B cell (primary cell): ENCODE results near the gene GALK1. TPM values are rescaled to one million over a fixed set of nuclear protein-coding genes. Genes with fewer than 3 reads are reported as not detected.
A peak's percentile ranks its signal among the peaks of the same experiment; 100 is the strongest.

Source experiments
- ATAC-seq: fragments of 200-7000 bp; cut with Tn5 transposase; one replicate; pipeline ENCODE4 v1.10.0; 2021; ENCODE audit warnings: low read depth, mild to moderate bottlenecking, moderate number of reproducible peaks, moderate library complexity
- CTCF ChIA-PET: fragments of 350-600 bp; sonication (Branson Sonifier 250); formaldehyde crosslinking; loops from one replicate; lab custom pipeline; 2021; ENCODE audit warnings: antibody characterized with exemption, inconsistent platforms; lab: Charles Lee
- POLR2A ChIA-PET: fragments of 350-600 bp; sonication (Branson Sonifier 250); formaldehyde crosslinking; loops from one replicate; lab custom pipeline; 2021; ENCODE audit warnings: antibody characterized with exemption; lab: Charles Lee
- DNase-seq: peaks from one replicate; pipeline ENCODE4 v3.0.0; 2013
- H2AFZ ChIP-seq: 2 replicates; pipeline ENCODE4 v1.6.1; 2012; ENCODE audit warnings: mild to moderate bottlenecking, low read depth, low read length; ENCODE audit not compliant: insufficient read depth, poor library complexity, severe bottlenecking
- H3K27ac ChIP-seq, 2 donors: 1 replicate in 1 of 2; 2 replicates in 1 of 2; pipeline ENCODE4 v1.5.1; 2012 to 2013; ENCODE audit warnings: low read length in 2 of 2, mild to moderate bottlenecking in 2 of 2, moderate library complexity in 1 of 2
- H3K27me3 ChIP-seq, 4 experiments: fragments of 200-600 bp in 1 of 4; sonication (generic) in 1 of 4; replicated peaks in 1 of 4; 1 replicate in 2 of 4; 2 replicates in 2 of 4; pipeline versions ENCODE4 v1.6.1 to v1.7.0; 2013 to 2016; ENCODE audit warnings: low read length in 3 of 4, mild to moderate bottlenecking in 2 of 4, mixed read lengths in 1 of 4, moderate library complexity in 1 of 4; ENCODE audit not compliant: insufficient read depth in 4 of 4, control insufficient read depth in 3 of 4; ENCODE audit errors: control extremely low read depth in 1 of 4
- H3K36me3 ChIP-seq, 2 experiments: replicated peaks in 1 of 2; 1 replicate in 1 of 2; 2 replicates in 1 of 2; pipeline versions ENCODE4 v1.6.1 to v1.7.1; 2013; ENCODE audit warnings: low read length in 1 of 2; ENCODE audit not compliant: insufficient read depth in 2 of 2, control insufficient read depth in 1 of 2; ENCODE audit errors: control extremely low read depth in 1 of 2, extremely low read depth in 1 of 2
- H3K4me1 ChIP-seq, 2 donors: fragments of 200-600 bp in 1 of 2; sonication (generic) in 1 of 2; 1 replicate in 1 of 2; 2 replicates in 1 of 2; pipeline versions ENCODE4 v1.5.1 to v1.6.1; 2013 to 2017; ENCODE audit warnings: low read length in 2 of 2; ENCODE audit not compliant: control insufficient read depth in 2 of 2, insufficient read depth in 2 of 2
- H3K4me2 ChIP-seq: replicated peaks from 2 replicates; pipeline ENCODE3; 2012; ENCODE audit warnings: mild to moderate bottlenecking, low read depth, low read length; ENCODE audit not compliant: poor library complexity, severe bottlenecking
- H3K4me3 ChIP-seq, 5 experiments: fragments of 200-600 bp in 1 of 5; sonication (generic) in 1 of 5; 1 replicate in 3 of 5; 2 replicates in 2 of 5; pipeline versions ENCODE4 v1.5.1 to v1.7.0; 2011 to 2016; ENCODE audit warnings: low read length in 4 of 5, mild to moderate bottlenecking in 4 of 5, low read depth in 2 of 5, control low read depth in 1 of 5, moderate library complexity in 1 of 5; ENCODE audit not compliant: insufficient read depth in 1 of 5; ENCODE audit errors: control extremely low read depth in 1 of 5, extremely low read depth in 1 of 5
- H3K79me2 ChIP-seq: fragments of 200-600 bp; sonication (generic); one replicate; pipeline ENCODE4 v1.6.0; 2016; ENCODE audit warnings: low read length; ENCODE audit not compliant: control insufficient read depth, insufficient read depth
- H3K9ac ChIP-seq: fragments of 200-600 bp; sonication (generic); 2 replicates; pipeline ENCODE4 v1.6.1; 2017; ENCODE audit warnings: mild to moderate bottlenecking, low read length, moderate library complexity
- H3K9me3 ChIP-seq, 3 donors: one replicate each; pipeline versions ENCODE4 v1.6.1 to v1.7.1; 2013; ENCODE audit warnings: low read length in 2 of 3; ENCODE audit not compliant: control insufficient read depth in 2 of 3, insufficient read depth in 1 of 3; ENCODE audit errors: control extremely low read depth in 1 of 3
- H4K20me1 ChIP-seq: 2 replicates; pipeline ENCODE4 v1.6.0; 2012; ENCODE audit warnings: mild to moderate bottlenecking, low read length; ENCODE audit not compliant: insufficient read depth, control insufficient read depth, poor library complexity, severe bottlenecking
- H3K27ac Mint-ChIP-seq: one replicate; pipeline ENCODE4 v1.8.0; 2021; ENCODE audit warnings: mixed read lengths
- H3K27me3 Mint-ChIP-seq: one replicate; pipeline ENCODE4 v1.8.0; 2021; ENCODE audit warnings: mixed read lengths
- H3K4me1 Mint-ChIP-seq: one replicate; pipeline ENCODE4 v1.8.0; 2021; ENCODE audit warnings: mixed read lengths
- H3K4me3 Mint-ChIP-seq: one replicate; pipeline ENCODE4 v1.8.0; 2021; ENCODE audit warnings: mixed read lengths
- H3K9me3 Mint-ChIP-seq: one replicate; pipeline ENCODE4 v1.8.0; 2022; ENCODE audit warnings: mixed read lengths; ENCODE audit not compliant: insufficient read depth
- CTCF ChIP-seq: fragments of 200-600 bp; IDR thresholded peaks from one replicate; pipeline ENCODE4 v1.8.0; 2022; ENCODE audit warnings: antibody characterized with exemption, mild to moderate bottlenecking
- EZH2 ChIP-seq: IDR thresholded peaks from 2 replicates; pipeline ENCODE4 v1.6.1; 2012; ENCODE audit warnings: borderline replicate concordance, low read depth, mild to moderate bottlenecking, moderate library complexity, low read length; ENCODE audit not compliant: insufficient read depth, poor library complexity, severe bottlenecking
- WGBS: methylation state at CpG from one replicate; pipeline ENCODE4 v1.1.5; 2013; ENCODE audit warnings: missing lambda C conversion rate; ENCODE audit not compliant: insufficient coverage; 5-methylcytosine and 5-hydroxymethylcytosine counted together
- intact Hi-C: fragments of 100-400 bp; cut with micrococcal nuclease; formaldehyde crosslinking; loops from one replicate; pipeline ENCODE4 v1.10.0; 2022
- polyA minus RNA-seq: library from RNA; depleted of rRNA, polyadenylated mRNA; stranded (reverse); fragments of >200 nt; gene quantifications from 2 replicates; pipeline ENCODE4 v1.2.3, GENCODE V29; 2012
- polyA plus RNA-seq: library from polyadenylated mRNA; depleted of rRNA; stranded (reverse); fragments of >200 nt; gene quantifications from 2 replicates; pipeline ENCODE4 v1.2.3, GENCODE V29; 2012
- total RNA-seq, 2 donors: library from RNA; stranded (reverse); fragments of 120-200 nt in 1 of 2; gene quantifications; 1 replicate in 1 of 2; 2 replicates in 1 of 2; pipeline versions ENCODE4 v1.2.3 to v1.2.4, GENCODE V29; 2013 to 2022

The GALK1 gene
- total RNA-seq (29.8 and 33.9 TPM in 2 replicates), polyA plus RNA-seq (25.7 and 37.4 TPM in 2 replicates), polyA minus RNA-seq (25.3 and 31.9 TPM in 2 replicates)
- 14.3 TPM for total RNA-seq (2013)

DNA sequence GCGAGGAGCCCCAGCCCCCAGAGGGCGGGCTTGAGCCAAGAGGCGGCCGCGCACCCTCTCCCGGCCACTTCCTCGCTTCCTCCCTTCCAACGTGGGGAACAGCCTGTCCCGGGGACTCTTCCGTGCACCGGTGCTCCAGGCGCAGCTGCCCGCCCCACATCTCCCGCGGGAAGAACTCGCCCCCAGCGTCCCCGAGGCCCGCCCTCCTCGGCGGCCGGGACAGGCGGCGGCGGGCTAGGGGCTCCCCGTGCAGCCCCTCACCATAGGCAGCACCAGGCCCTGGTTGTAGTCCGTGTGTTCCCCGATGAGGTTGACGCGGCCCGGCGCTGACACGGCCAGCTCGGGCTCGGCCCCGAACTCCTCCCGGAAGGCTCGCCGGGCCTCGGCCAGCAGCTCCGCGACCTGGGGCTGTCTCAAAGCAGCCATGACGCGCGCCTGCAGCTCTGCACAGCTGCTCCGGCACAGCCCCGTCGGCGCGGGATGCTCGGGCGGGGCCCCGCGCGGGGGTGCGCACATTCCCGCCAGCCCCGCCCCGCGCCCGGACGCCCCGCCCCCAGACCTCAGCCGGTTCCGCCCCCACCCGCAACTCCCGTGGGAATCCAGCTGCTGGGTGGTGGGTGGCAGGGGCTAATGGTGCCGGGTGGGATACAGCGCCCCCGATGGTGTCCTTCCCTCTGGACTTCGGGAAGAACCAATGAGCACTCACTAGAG lies at the start of gene GALK1:
Gene GALK1, minus strand, starts transcription at position 482 of the 711 bp plus-strand sequence. Its CDS starts 56 bp downstream, at position 426.
- Histone ChIP-seq H3K4me1 (peaks cover 14 to 23% of the 10 kb centered on the region in 2 donors), H3K9ac (peak within 1 kb of the TSS; percentile 91), H3K9me3 (no peaks in the 10 kb centered on the region), H3K79me2 (peaks cover 3% of the 10 kb centered on the region), H3K4me2 (peak within 1 kb of the TSS; percentile 100), H3K27ac (peak within 1 kb of the TSS; percentile 15 to 72), H3K36me3 (no peaks in the 10 kb centered on the region), H4K20me1 (peaks cover 15% of the 10 kb centered on the region), H2AFZ (peak within 1 kb of the TSS; percentile 97), H3K4me3 (peak within 1 kb of the TSS; percentile 38 to 88 (median 83)), H3K27me3 (no peaks in the 10 kb centered on the region)
- no peaks in the 10 kb centered on the region for H3K9me3 Mint-ChIP-seq
- peak; percentile 91 for ATAC-seq
- no peaks in the 10 kb centered on the region for H3K27me3 Mint-ChIP-seq
- peak; percentile 88 for DNase-seq
- peaks cover 18% of the 10 kb centered on the region for H3K4me1 Mint-ChIP-seq
- intact Hi-C loops: loop anchor here (1.0 to 10.0 kb wide), 5 partner anchors 14 to 250 kb away; partner anchors contain the start of genes CASKIN2, TSEN54, UNK and WBP2
- ChIA-PET POLR2A (interaction anchor here (0.6 to 3.7 kb wide), 17 partner anchors 11 to 459 kb away, joined by 3 to 78 read pairs (median 4); partner anchors contain the start of genes MRPL38, TRIM65, UNK and WBP2), CTCF (interaction anchor here (0.6 to 5.5 kb wide), 27 partner anchors 12 to 242 kb away, joined by 3 to 87 read pairs (median 5); partner anchors contain the start of genes SMIM5, TRIM47, TRIM65 and UNC13D)
- no peak for TF ChIP-seq EZH2
- TF ChIP-seq CTCF: peak; percentile 78
- WGBS: under 1% methylated on average over 60 of the region's 71 CpGs
- H3K27ac Mint-ChIP-seq: peak within 1 kb of the TSS; percentile 83
- H3K4me3 Mint-ChIP-seq: peak within 1 kb of the TSS; percentile 85

- H4K20me1 ChIP-seq: peaks cover 6% of the 10 kb centered on the region
- 100% methylated on average over 3 of the region's 6 CpGs for WGBS
- no peak overlapping the region for H3K4me3 ChIP-seq
- no peak for ATAC-seq
- H3K27me3 ChIP-seq: no peaks in the 10 kb centered on the region
- CTCF ChIA-PET: interaction anchor here (1.5 to 4.5 kb wide), 2 partner anchors 13 to 15 kb away, joined by 3 to 12 read pairs; no protein-coding TSS in a partner anchor
- no peak for DNase-seq
- H3K4me2 ChIP-seq: no peak overlapping the region
- H3K9ac ChIP-seq: no peak overlapping the region
- POLR2A ChIA-PET: no interaction called here
- peaks cover 0 to 72% of the 10 kb centered on the region in 2 experiments for H3K36me3 ChIP-seq
- Mint-ChIP-seq H3K27ac (no peak overlapping the region), H3K4me1 (peaks cover 3% of the 10 kb centered on the region), H3K27me3 (no peaks in the 10 kb centered on the region), H3K4me3 (no peak overlapping the region), H3K9me3 (no peaks in the 10 kb centered on the region)
- no peak overlapping the region for H2AFZ ChIP-seq
- H3K9me3 ChIP-seq: no peaks in the 10 kb centered on the region
- intact Hi-C loops: no loop called here
- H3K4me1 ChIP-seq: peaks cover 0 to 6% of the 10 kb centered on the region in 2 donors
- TF ChIP-seq EZH2 (no peak), CTCF (no peak)
- H3K79me2 ChIP-seq: no peaks in the 10 kb centered on the region
- no peak overlapping the region for H3K27ac ChIP-seq
These were observed 49.0 kb upstream of the GALK1 start for GRCh38 chr17:75814021-75814395.
